PFSK-1 (cell line): ENCODE measurements around the gene SKIC2.
"Not testable (repeated sequence)": the region's sequence is repeated elsewhere in the genome, so short reads cannot be mapped to it uniquely, and the experiment has no call there.

ENCODE experiments used
- FOXP2 ChIP-seq: optimal IDR thresholded peaks from 2 replicates; pipeline ENCODE3; 2011; ENCODE audit warnings: borderline replicate concordance, control low read depth, inconsistent platforms; ENCODE audit not compliant: insufficient read depth; ENCODE audit errors: extremely low read length, extremely low read depth
- SIN3A ChIP-seq: IDR thresholded peaks from 2 replicates; pipeline ENCODE4 v1.6.1; 2012; ENCODE audit warnings: mild to moderate bottlenecking, low read length, moderate library complexity, borderline replicate concordance; ENCODE audit not compliant: insufficient read depth

DNA sequence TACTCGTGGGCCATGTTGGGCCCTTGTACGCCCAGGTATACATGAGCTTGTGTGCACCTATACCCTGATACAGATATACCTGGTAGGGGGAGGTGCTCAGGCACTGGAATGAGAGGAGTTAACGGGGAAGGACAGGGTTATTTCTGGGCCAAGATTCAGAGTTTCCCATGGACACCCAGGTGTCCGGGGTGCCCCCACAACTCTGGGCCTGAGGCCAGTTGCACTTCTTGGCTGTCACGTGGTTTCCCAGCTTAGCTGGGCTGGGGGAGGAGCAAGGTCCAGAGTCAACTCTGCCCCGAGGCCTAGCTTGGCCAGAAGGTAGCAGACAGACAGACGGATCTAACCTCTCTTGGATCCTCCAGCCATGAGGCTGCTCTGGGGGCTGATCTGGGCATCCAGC, 22.8 kb downstream of the SKIC2 start, which contains the start of gene C4A:
- not testable (repeated sequence) for TF ChIP-seq SIN3A, FOXP2
